VCaP (cell line): ENCODE results near the gene EPB41.
"Not testable (repeated sequence)": the region's sequence is repeated elsewhere in the genome, so short reads cannot be mapped to it uniquely, and the experiment has no call there.

Experiments used
- H3K27ac ChIP-seq: fragments of 450-650 bp; 2 replicates; pipeline ENCODE4 v1.5.1; 2017
- CTCF ChIP-seq: fragments of 450-650 bp; conservative IDR thresholded peaks from 2 replicates; pipeline ENCODE4 v1.5.1; 2017; ENCODE audit warnings: mild to moderate bottlenecking, moderate library complexity

Gene EPB41

DNA sequence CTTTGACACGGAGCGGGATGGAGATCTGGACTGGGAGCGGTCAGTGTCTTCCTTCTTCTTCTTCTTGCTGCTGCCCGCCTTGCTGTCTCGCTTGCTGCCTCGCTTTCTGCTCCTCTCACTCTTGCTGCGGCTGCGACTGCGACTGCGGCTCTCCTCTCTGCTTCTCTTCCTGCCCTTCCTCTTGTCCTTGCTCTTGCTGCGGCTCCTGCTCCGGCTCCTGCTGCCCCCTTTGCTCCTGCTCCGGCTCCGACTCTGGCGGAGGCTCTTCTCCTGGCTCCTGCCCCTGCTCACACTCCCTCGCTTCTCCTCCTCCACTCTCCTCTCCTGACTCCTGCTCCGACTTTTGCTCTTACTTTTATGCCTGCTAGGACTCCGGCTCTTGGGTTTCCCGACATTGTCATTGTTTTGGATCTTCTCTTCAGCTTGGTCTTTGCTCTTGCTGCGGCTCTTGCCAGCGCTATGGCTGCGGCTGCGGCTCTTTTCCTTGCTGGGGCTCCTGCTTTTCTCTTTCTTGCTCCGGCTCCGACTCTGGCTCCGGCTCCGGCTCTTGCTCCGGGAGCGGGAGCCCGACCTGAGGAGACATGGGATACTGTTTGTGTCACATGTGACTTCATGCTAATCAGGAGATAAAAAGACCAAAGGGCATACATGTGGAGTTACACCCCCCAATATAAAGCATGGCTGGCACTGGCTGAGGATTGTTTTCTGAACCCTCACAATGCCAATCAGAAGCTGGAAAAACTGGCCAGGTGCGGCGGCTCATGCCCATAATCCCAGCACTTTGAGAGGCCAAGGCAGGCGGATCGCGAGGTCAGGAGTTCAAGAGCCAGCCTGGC lies 234.5 kb downstream of the EPB41 start:
- no peak for TF ChIP-seq CTCF
- H3K27ac ChIP-seq = no peak overlapping the region

DNA sequence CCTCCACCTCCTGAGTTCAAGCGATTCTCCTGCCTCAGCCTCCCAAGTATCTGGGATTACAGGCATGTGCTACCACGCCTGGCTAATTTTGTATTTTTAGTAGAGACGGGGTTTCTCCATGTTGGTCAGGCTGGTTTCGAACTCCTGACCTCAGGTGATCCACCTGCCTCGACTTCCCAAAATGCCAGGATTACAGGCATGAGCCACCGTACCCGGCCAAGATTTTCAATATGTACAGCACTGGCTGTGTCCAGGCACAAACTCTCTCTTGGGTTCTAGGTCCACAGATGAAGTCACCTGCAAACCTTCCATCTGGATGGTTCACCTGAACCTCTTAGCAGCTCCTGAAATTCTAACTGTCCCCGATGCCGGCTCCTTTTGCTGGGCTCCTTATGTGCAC lies 236.0 kb downstream of the EPB41 start:
- H3K27ac ChIP-seq = not testable (repeated sequence)

GRCh38 chr1:29152046-29152805 lies 237.9 kb downstream of the EPB41 start:
- H3K27ac ChIP-seq = no peak overlapping the region
- no peak for TF ChIP-seq CTCF

DNA sequence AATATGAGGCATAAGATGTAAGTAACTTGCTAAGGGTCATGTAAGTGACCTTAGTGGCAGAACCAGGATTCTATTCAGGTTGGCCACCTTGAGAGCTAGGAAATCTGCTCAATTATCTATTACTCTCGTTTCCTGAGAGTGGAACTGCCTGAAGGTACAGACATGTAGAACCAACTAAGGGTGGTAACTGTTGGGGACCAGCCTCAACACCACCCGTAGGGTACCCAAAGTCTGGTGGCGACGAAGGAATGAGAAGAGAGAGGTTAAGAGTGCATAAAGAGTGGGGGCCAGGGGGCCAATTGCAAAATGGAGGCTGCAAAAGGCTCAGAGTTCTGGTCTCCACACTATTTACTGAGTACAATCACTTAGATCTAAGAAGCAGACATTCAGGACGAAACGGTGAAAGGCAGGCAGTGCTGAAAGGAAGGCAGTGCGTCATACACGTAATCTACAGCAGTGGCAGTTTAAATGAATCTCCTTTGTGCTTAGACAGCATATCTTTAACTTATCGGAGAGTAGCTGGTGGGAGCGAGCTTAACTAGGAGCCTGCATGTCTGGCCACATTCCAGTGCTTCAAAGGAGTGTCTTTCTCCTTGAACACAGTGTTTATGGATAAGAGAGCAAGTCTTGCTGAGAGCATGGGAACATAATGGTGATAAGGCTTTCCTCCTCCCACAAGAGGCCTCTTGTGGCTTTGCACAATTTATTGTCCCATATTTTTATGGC lies 242.3 kb downstream of the EPB41 start:
- no peak overlapping the region for H3K27ac ChIP-seq
- no peak for TF ChIP-seq CTCF

DNA sequence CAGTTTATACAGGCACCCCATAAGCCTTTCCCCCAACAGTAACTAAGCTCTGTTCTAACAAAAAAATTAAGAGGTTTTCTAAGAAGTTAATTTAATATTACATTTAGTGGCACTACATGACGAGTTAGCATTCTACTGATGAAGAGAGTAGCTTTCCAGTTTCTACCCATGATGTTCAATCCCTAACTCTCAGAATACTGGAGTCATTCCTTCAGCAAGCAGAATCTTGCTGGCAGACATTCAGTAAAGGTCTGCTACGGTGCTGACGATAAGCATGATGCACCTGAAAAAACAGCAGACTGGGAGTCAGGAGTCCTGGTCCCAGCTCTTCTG lies 242.9 kb downstream of the EPB41 start:
- no peak overlapping the region for H3K27ac ChIP-seq
- TF ChIP-seq CTCF = no peak

- H3K27ac ChIP-seq = no peak overlapping the region
- no peak for TF ChIP-seq CTCF
Measured at GRCh38 chr1:29159773-29160172, 245.4 kb downstream of the EPB41 start.

- TF ChIP-seq CTCF = no peak
- no peak overlapping the region for H3K27ac ChIP-seq
Measured at GRCh38 chr1:29162025-29162424, 247.7 kb downstream of the EPB41 start.
